Measurements from ENCODE around the gene STS. TPM values are rescaled to one million over a fixed set of nuclear protein-coding genes. Genes with fewer than 3 reads are reported as not detected.

STS gene
- total RNA-seq, 1 donor from 2014 or later = 4.5 TPM

DNA sequence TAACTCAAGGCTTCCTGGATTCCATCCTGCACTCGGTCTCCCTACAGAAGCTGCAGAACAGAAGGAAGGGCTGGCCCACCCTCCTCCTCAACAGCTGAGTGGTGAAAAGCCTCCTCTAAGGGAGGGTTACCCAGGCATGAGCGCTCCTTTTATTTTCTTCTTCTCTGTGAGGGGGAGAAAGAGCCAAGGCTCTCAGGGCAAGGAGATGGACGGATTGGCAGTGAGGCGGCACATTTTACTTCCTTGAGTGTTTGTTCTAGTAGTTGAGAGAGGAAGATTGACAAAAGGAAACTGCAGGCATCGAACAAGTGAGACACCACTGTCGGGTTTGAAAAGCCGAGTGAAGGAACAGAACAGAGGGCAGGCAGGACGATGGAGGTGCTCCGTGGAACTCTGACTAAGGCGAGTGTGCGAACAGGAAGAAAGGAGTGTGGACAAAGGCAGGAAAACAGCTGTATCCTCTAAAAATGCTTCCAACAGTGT lies 38.4 kb upstream of the STS start:
- H3K27me3 Mint-ChIP-seq (ENCODE audit: low read depth) = no peaks in the 10 kb centered on the region
- H3K27ac Mint-ChIP-seq = peak overlapping the region; percentile 57
- no peak for DNase-seq (ENCODE audit: low spot score in 2 of 2, unreplicated experiment in 2 of 2)
- no peaks in the 10 kb centered on the region for H3K9me3 Mint-ChIP-seq
- peaks cover 21% of the 10 kb centered on the region for H3K4me1 Mint-ChIP-seq
- H3K36me3 Mint-ChIP-seq = peaks cover 11% of the 10 kb centered on the region
- H3K4me3 Mint-ChIP-seq = no peak overlapping the region
- TF ChIP-seq, protein P1, sequence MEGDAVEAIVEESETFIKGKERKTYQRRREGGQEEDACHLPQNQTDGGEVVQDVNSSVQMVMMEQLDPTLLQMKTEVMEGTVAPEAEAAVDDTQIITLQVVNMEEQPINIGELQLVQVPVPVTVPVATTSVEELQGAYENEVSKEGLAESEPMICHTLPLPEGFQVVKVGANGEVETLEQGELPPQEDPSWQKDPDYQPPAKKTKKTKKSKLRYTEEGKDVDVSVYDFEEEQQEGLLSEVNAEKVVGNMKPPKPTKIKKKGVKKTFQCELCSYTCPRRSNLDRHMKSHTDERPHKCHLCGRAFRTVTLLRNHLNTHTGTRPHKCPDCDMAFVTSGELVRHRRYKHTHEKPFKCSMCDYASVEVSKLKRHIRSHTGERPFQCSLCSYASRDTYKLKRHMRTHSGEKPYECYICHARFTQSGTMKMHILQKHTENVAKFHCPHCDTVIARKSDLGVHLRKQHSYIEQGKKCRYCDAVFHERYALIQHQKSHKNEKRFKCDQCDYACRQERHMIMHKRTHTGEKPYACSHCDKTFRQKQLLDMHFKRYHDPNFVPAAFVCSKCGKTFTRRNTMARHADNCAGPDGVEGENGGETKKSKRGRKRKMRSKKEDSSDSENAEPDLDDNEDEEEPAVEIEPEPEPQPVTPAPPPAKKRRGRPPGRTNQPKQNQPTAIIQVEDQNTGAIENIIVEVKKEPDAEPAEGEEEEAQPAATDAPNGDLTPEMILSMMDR (IDR thresholded peaks at IDR 0.05; ENCODE audit: unreplicated experiment) = no peak

GRCh38 chrX:7109838-7110793 lies 37.4 kb upstream of the STS start:
- Mint-ChIP-seq H3K27ac (peak overlapping the region; percentile 66), H3K9me3 (no peaks in the 10 kb centered on the region), H3K4me1 (peaks cover 21% of the 10 kb centered on the region), H3K27me3 (ENCODE audit: low read depth) (no peaks in the 10 kb centered on the region), H3K36me3 (peaks cover 4% of the 10 kb centered on the region), H3K4me3 (no peak overlapping the region)
- no peak for DNase-seq (ENCODE audit: low spot score in 2 of 2, unreplicated experiment in 2 of 2)
- TF ChIP-seq, protein P1 (IDR thresholded peaks at IDR 0.05; ENCODE audit: unreplicated experiment) = no peak

- peaks cover 21% of the 10 kb centered on the region for H3K4me1 Mint-ChIP-seq
- no peaks in the 10 kb centered on the region for H3K27me3 Mint-ChIP-seq (ENCODE audit: low read depth)
- H3K4me3 Mint-ChIP-seq = no peak overlapping the region
- peak overlapping the region; percentile 60 for H3K27ac Mint-ChIP-seq
- no peaks in the 10 kb centered on the region for H3K9me3 Mint-ChIP-seq
- H3K36me3 Mint-ChIP-seq = peaks cover 4% of the 10 kb centered on the region
- TF ChIP-seq, protein P1 (IDR thresholded peaks at IDR 0.05; ENCODE audit: unreplicated experiment) = no peak
- no peak for DNase-seq (ENCODE audit: low spot score in 2 of 2, unreplicated experiment in 2 of 2)
Measured at GRCh38 chrX:7110821-7111276, 36.7 kb upstream of the STS start.

DNA sequence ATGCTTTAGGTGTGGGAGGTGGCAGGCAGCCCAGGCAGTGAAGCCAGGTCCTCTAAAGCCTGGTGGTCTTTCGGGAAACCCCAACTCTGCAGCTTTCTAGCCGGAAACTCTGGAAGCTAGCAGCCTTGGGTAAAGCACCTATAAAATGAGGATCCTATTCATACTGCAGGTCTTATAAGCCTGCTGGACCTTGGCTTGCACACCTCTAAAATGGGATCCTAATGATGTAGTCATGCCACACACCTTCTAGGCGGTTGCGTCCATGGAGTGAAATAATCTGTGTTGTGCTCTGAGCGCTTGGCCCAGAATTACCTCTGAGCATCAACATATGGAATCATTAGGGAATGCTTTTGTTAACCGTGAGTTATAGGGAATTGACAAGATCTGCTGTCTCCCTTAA lies 36.0 kb upstream of the STS start:
- no peak overlapping the region for H3K27ac Mint-ChIP-seq
- no peaks in the 10 kb centered on the region for H3K9me3 Mint-ChIP-seq
- no peak overlapping the region for H3K4me3 Mint-ChIP-seq
- peaks cover 4% of the 10 kb centered on the region for H3K36me3 Mint-ChIP-seq
- TF ChIP-seq, protein P1 (IDR thresholded peaks at IDR 0.05; ENCODE audit: unreplicated experiment) = no peak
- DNase-seq (ENCODE audit: low spot score in 2 of 2, unreplicated experiment in 2 of 2) = no peak
- H3K4me1 Mint-ChIP-seq = peaks cover 21% of the 10 kb centered on the region
- H3K27me3 Mint-ChIP-seq (ENCODE audit: low read depth) = no peaks in the 10 kb centered on the region

DNA sequence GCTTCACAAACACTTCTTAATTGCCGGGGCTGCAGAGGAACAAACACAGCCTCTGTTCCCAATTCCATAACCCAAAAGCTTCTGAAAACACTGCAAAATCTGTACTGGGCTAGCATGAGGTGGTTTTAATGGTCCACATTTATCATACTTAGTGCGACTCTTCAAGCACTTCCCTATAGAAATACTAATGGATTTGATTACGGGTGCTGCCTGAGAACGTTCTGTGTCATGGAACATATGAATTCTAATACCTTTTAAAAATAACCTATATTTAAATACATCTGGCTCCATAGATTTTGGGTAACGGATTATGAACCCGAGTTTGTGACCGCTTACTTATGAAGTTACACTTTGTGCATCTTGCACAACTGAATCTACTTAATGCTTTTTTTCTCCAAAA lies 35.4 kb upstream of the STS start:
- TF ChIP-seq, protein P1 (IDR thresholded peaks at IDR 0.05; ENCODE audit: unreplicated experiment) = no peak
- peaks cover 21% of the 10 kb centered on the region for H3K4me1 Mint-ChIP-seq
- H3K9me3 Mint-ChIP-seq = no peaks in the 10 kb centered on the region
- DNase-seq (ENCODE audit: low spot score in 2 of 2, unreplicated experiment in 2 of 2) = no peak
- no peak overlapping the region for H3K4me3 Mint-ChIP-seq
- H3K27me3 Mint-ChIP-seq (ENCODE audit: low read depth) = no peaks in the 10 kb centered on the region
- H3K36me3 Mint-ChIP-seq = peaks cover 7% of the 10 kb centered on the region
- no peak overlapping the region for H3K27ac Mint-ChIP-seq

Data from mesothelial cell of epicardium (in vitro differentiated cells).